ENCODE results near the gene NFE2L2. TPM values are rescaled to one million over a fixed set of nuclear protein-coding genes. Genes with fewer than 3 reads are reported as not detected.

NFE2L2 gene
- total RNA-seq, 1 experiment from 2014 or later: 26.3 TPM

DNA sequence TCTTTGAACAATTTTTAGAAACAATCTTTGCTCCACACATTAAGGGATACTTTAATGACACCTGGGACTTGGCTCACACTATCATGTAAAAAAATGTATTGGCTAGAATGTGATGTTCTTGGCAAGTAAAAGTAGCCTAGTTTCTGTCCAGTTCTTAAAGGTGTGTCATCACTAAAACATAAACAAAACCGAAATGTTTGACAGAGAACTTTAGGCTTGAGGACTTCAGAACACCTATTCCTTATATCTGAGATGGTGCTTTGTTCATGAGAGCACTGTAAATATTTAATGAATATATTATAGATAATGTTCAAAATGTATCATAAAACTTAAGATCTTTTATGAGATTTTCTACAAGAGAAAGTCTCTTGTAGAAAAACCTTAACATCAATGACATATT is 71.7 kb downstream of the NFE2L2 start (continued):
- TF ChIP-seq, protein P1, sequence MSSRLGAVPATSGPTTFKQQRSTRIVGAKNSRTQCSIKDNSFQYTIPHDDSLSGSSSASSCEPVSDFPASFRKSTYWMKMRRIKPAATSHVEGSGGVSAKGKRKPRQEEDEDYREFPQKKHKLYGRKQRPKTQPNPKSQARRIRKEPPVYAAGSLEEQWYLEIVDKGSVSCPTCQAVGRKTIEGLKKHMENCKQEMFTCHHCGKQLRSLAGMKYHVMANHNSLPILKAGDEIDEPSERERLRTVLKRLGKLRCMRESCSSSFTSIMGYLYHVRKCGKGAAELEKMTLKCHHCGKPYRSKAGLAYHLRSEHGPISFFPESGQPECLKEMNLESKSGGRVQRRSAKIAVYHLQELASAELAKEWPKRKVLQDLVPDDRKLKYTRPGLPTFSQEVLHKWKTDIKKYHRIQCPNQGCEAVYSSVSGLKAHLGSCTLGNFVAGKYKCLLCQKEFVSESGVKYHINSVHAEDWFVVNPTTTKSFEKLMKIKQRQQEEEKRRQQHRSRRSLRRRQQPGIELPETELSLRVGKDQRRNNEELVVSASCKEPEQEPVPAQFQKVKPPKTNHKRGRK (CRISPR knock-in tag; IDR thresholded peaks at IDR 0.05; ENCODE audit: borderline replicate concordance): no peak
- no peak for TF ChIP-seq SOX15 (CRISPR knock-in tag; IDR thresholded peaks at IDR 0.05)
- TF ChIP-seq, protein P2, sequence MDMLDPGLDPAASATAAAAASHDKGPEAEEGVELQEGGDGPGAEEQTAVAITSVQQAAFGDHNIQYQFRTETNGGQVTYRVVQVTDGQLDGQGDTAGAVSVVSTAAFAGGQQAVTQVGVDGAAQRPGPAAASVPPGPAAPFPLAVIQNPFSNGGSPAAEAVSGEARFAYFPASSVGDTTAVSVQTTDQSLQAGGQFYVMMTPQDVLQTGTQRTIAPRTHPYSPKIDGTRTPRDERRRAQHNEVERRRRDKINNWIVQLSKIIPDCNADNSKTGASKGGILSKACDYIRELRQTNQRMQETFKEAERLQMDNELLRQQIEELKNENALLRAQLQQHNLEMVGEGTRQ (CRISPR knock-in tag; IDR thresholded peaks at IDR 0.05): no peak
- TF ChIP-seq OVOL2 (CRISPR knock-in tag; IDR thresholded peaks at IDR 0.05; ENCODE audit: borderline replicate concordance): no peak
- TF ChIP-seq, protein P3, sequence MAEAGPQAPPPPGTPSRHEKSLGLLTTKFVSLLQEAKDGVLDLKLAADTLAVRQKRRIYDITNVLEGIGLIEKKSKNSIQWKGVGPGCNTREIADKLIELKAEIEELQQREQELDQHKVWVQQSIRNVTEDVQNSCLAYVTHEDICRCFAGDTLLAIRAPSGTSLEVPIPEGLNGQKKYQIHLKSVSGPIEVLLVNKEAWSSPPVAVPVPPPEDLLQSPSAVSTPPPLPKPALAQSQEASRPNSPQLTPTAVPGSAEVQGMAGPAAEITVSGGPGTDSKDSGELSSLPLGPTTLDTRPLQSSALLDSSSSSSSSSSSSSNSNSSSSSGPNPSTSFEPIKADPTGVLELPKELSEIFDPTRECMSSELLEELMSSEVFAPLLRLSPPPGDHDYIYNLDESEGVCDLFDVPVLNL (CRISPR knock-in tag; IDR thresholded peaks at IDR 0.05; ENCODE audit: borderline replicate concordance, low read depth): no peak

DNA sequence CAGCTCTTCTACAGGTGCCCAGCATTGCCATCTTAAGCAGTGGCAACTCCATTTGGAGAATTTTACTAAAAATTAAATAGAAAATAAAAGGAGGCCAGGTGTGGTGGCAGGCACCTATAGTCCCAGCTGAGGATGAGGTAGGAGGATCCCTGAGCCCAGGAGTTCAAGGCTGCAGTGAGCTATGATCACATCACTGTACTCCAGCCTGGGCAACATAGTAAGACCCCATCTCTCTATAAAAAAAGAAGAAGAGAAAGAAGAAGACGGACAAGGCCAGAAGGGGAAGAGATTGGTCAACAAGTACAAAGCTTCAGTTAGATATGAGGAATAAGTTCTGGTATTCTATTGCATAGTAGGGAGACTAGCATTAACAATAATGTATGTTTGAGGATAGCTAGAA is 73.6 kb downstream of the NFE2L2 start:
- POLR2A ChIA-PET: no interaction called here
- TF ChIP-seq TEAD1 (CRISPR knock-in tag; IDR thresholded peaks at IDR 0.05): no peak
- TF ChIP-seq ZNF423 (CRISPR knock-in tag; IDR thresholded peaks at IDR 0.05): no peak
- TF ChIP-seq, protein P4, sequence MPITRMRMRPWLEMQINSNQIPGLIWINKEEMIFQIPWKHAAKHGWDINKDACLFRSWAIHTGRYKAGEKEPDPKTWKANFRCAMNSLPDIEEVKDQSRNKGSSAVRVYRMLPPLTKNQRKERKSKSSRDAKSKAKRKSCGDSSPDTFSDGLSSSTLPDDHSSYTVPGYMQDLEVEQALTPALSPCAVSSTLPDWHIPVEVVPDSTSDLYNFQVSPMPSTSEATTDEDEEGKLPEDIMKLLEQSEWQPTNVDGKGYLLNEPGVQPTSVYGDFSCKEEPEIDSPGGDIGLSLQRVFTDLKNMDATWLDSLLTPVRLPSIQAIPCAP (CRISPR knock-in tag; IDR thresholded peaks at IDR 0.05): no peak
- no peak for TF ChIP-seq ZNF416 (CRISPR knock-in tag; IDR thresholded peaks at IDR 0.05)
- TF ChIP-seq, protein P5, sequence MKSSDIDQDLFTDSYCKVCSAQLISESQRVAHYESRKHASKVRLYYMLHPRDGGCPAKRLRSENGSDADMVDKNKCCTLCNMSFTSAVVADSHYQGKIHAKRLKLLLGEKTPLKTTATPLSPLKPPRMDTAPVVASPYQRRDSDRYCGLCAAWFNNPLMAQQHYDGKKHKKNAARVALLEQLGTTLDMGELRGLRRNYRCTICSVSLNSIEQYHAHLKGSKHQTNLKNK (CRISPR knock-in tag; IDR thresholded peaks at IDR 0.05): no peak
- TF ChIP-seq, protein P6, sequence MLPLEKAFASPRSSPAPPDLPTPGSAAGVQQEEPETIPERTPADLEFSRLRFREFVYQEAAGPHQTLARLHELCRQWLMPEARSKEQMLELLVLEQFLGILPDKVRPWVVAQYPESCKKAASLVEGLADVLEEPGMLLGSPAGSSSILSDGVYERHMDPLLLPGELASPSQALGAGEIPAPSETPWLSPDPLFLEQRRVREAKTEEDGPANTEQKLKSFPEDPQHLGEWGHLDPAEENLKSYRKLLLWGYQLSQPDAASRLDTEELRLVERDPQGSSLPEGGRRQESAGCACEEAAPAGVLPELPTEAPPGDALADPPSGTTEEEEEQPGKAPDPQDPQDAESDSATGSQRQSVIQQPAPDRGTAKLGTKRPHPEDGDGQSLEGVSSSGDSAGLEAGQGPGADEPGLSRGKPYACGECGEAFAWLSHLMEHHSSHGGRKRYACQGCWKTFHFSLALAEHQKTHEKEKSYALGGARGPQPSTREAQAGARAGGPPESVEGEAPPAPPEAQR (CRISPR knock-in tag; IDR thresholded peaks at IDR 0.05): no peak
- TF ChIP-seq, protein P7, sequence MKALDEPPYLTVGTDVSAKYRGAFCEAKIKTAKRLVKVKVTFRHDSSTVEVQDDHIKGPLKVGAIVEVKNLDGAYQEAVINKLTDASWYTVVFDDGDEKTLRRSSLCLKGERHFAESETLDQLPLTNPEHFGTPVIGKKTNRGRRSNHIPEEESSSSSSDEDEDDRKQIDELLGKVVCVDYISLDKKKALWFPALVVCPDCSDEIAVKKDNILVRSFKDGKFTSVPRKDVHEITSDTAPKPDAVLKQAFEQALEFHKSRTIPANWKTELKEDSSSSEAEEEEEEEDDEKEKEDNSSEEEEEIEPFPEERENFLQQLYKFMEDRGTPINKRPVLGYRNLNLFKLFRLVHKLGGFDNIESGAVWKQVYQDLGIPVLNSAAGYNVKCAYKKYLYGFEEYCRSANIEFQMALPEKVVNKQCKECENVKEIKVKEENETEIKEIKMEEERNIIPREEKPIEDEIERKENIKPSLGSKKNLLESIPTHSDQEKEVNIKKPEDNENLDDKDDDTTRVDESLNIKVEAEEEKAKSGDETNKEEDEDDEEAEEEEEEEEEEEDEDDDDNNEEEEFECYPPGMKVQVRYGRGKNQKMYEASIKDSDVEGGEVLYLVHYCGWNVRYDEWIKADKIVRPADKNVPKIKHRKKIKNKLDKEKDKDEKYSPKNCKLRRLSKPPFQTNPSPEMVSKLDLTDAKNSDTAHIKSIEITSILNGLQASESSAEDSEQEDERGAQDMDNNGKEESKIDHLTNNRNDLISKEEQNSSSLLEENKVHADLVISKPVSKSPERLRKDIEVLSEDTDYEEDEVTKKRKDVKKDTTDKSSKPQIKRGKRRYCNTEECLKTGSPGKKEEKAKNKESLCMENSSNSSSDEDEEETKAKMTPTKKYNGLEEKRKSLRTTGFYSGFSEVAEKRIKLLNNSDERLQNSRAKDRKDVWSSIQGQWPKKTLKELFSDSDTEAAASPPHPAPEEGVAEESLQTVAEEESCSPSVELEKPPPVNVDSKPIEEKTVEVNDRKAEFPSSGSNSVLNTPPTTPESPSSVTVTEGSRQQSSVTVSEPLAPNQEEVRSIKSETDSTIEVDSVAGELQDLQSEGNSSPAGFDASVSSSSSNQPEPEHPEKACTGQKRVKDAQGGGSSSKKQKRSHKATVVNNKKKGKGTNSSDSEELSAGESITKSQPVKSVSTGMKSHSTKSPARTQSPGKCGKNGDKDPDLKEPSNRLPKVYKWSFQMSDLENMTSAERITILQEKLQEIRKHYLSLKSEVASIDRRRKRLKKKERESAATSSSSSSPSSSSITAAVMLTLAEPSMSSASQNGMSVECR (CRISPR knock-in tag; IDR thresholded peaks at IDR 0.05; ENCODE audit: borderline replicate concordance): no peak
- no peak for TF ChIP-seq TCF7 (CRISPR knock-in tag; IDR thresholded peaks at IDR 0.05; ENCODE audit: low read depth)
- no peak for TF ChIP-seq SP1 (CRISPR knock-in tag; conservative IDR thresholded peaks at IDR 0.05)
- TF ChIP-seq, protein P8, sequence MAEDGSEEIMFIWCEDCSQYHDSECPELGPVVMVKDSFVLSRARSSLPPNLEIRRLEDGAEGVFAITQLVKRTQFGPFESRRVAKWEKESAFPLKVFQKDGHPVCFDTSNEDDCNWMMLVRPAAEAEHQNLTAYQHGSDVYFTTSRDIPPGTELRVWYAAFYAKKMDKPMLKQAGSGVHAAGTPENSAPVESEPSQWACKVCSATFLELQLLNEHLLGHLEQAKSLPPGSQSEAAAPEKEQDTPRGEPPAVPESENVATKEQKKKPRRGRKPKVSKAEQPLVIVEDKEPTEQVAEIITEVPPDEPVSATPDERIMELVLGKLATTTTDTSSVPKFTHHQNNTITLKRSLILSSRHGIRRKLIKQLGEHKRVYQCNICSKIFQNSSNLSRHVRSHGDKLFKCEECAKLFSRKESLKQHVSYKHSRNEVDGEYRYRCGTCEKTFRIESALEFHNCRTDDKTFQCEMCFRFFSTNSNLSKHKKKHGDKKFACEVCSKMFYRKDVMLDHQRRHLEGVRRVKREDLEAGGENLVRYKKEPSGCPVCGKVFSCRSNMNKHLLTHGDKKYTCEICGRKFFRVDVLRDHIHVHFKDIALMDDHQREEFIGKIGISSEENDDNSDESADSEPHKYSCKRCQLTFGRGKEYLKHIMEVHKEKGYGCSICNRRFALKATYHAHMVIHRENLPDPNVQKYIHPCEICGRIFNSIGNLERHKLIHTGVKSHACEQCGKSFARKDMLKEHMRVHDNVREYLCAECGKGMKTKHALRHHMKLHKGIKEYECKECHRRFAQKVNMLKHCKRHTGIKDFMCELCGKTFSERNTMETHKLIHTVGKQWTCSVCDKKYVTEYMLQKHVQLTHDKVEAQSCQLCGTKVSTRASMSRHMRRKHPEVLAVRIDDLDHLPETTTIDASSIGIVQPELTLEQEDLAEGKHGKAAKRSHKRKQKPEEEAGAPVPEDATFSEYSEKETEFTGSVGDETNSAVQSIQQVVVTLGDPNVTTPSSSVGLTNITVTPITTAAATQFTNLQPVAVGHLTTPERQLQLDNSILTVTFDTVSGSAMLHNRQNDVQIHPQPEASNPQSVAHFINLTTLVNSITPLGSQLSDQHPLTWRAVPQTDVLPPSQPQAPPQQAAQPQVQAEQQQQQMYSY (CRISPR knock-in tag; IDR thresholded peaks at IDR 0.05): no peak
- no peak for TF ChIP-seq GTF2I (CRISPR knock-in tag; conservative IDR thresholded peaks at IDR 0.05)
- TF ChIP-seq SMAD4 (CRISPR knock-in tag; IDR thresholded peaks at IDR 0.05): no peak
- TF ChIP-seq, protein P9, sequence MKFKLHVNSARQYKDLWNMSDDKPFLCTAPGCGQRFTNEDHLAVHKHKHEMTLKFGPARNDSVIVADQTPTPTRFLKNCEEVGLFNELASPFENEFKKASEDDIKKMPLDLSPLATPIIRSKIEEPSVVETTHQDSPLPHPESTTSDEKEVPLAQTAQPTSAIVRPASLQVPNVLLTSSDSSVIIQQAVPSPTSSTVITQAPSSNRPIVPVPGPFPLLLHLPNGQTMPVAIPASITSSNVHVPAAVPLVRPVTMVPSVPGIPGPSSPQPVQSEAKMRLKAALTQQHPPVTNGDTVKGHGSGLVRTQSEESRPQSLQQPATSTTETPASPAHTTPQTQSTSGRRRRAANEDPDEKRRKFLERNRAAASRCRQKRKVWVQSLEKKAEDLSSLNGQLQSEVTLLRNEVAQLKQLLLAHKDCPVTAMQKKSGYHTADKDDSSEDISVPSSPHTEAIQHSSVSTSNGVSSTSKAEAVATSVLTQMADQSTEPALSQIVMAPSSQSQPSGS (CRISPR knock-in tag; IDR thresholded peaks at IDR 0.05; ENCODE audit: borderline replicate concordance, low read depth): no peak

More for the DNA sequence above, 73.6 kb downstream of the NFE2L2 start:
- no peaks in the 10 kb centered on the region for H3K9me3 Mint-ChIP-seq
- no peaks in the 10 kb centered on the region; the same call in 1 of the 2 replicates for H3K27me3 Mint-ChIP-seq (ENCODE audit: low read depth)
- DNase-seq (ENCODE audit: low spot score) (no peak), ATAC-seq (no peak)
- H3K4me1 Mint-ChIP-seq: peaks cover 4% of the 10 kb centered on the region
- no peaks in the 10 kb centered on the region for H3K36me3 Mint-ChIP-seq
- CTCF ChIA-PET: no interaction called here
- H3K4me3 Mint-ChIP-seq: no peak overlapping the region
- H3K27ac Mint-ChIP-seq: no peak overlapping the region
